ENCODE results near the gene MBTPS1. TPM values are rescaled to one million over a fixed set of nuclear protein-coding genes. Genes with fewer than 3 reads are reported as not detected.

Gene MBTPS1
- total RNA-seq, 2 donors from 2014 or later = 79.0 to 133 TPM

GRCh38 chr16:84018710-84019109, 98.0 kb downstream of the MBTPS1 start:
- Histone ChIP-seq H3K4me1 (replicated peaks) (no peaks in the 10 kb centered on the region), H3K9me3 (no peaks in the 10 kb centered on the region), H3K27ac (no peak overlapping the region), H3K4me3 (no peak overlapping the region), H3K36me3 (no peaks in the 10 kb centered on the region), H3K27me3 (replicated peaks; ENCODE audit: insufficient read depth) (no peaks in the 10 kb centered on the region)
- intact Hi-C loops (cut with DNase I) = no loop called here
- DNase-seq (ENCODE audit: low spot score) = no peak
- TF ChIP-seq POLR2AphosphoS5 (IDR thresholded peaks at IDR 0.05) (no peak), CTCF (IDR thresholded peaks at IDR 0.05) (no peak), POLR2A (IDR thresholded peaks at IDR 0.05) (no peak)
- 85% methylated on average over 4 of the region's 4 CpGs for WGBS

DNA sequence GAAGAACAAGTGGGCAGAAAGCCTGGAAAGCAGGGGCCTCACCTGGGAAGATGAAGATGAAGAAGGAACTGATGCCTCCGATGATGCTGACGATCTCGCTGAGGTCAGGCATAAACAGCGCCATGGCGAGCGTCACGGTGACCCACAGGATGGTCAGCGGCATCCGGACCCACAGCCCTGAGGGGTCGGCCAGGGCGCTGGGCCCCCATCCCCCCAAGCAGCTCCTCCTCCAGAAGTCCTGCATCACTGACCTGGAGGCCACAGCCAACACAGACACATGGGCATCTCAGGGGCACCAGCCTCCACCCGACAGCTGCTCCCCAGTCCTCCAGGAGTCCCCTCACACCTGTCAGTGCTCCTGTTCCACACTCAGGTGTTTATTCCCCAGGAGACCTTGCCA, 100.3 kb downstream of the MBTPS1 start:
- intact Hi-C loops (cut with DNase I) = no loop called here
- Histone ChIP-seq H3K27me3 (replicated peaks; ENCODE audit: insufficient read depth) (no peaks in the 10 kb centered on the region), H3K9me3 (no peaks in the 10 kb centered on the region), H3K4me1 (replicated peaks) (no peaks in the 10 kb centered on the region), H3K27ac (no peak overlapping the region), H3K36me3 (no peaks in the 10 kb centered on the region), H3K4me3 (no peak overlapping the region)
- TF ChIP-seq POLR2AphosphoS5 (IDR thresholded peaks at IDR 0.05) (no peak), CTCF (IDR thresholded peaks at IDR 0.05) (no peak), POLR2A (IDR thresholded peaks at IDR 0.05) (no peak)
- WGBS = 91% methylated on average over 12 of the region's 12 CpGs
- DNase-seq (ENCODE audit: low spot score) = no peak

DNA sequence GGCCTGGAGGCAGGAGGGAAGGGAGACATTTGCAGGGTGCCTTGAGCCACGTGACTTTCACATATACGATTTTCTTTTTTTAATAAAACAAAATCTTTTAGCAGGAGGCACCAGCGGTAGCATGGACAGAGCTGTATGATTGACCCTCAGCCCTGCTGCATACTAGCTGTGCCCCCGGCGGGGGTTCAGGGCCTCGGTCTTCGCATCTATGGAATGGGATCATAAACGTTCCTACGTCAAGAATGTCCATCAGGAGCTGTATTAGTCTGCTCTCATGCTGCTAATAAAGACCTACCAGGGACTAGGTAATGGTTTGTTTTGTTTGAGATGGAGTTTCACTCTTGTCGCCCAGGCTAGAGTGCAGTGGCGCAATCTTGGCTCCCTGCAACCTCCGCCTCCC, 101.3 kb downstream of the MBTPS1 start:
- no peaks in the 10 kb centered on the region for H3K27me3 ChIP-seq (replicated peaks; ENCODE audit: insufficient read depth)
- no peak for TF ChIP-seq POLR2A (IDR thresholded peaks at IDR 0.05)
- no peak for TF ChIP-seq POLR2AphosphoS5 (IDR thresholded peaks at IDR 0.05)
- no peak for TF ChIP-seq CTCF (IDR thresholded peaks at IDR 0.05)
- no peaks in the 10 kb centered on the region for H3K9me3 ChIP-seq
- DNase-seq (ENCODE audit: low spot score) = no peak
- H3K27ac ChIP-seq = no peak overlapping the region
- no peaks in the 10 kb centered on the region for H3K36me3 ChIP-seq
- intact Hi-C loops (cut with DNase I) = no loop called here
- H3K4me1 ChIP-seq (replicated peaks) = no peaks in the 10 kb centered on the region
- 81% methylated on average over 12 of the region's 12 CpGs for WGBS
- no peak overlapping the region for H3K4me3 ChIP-seq

DNA sequence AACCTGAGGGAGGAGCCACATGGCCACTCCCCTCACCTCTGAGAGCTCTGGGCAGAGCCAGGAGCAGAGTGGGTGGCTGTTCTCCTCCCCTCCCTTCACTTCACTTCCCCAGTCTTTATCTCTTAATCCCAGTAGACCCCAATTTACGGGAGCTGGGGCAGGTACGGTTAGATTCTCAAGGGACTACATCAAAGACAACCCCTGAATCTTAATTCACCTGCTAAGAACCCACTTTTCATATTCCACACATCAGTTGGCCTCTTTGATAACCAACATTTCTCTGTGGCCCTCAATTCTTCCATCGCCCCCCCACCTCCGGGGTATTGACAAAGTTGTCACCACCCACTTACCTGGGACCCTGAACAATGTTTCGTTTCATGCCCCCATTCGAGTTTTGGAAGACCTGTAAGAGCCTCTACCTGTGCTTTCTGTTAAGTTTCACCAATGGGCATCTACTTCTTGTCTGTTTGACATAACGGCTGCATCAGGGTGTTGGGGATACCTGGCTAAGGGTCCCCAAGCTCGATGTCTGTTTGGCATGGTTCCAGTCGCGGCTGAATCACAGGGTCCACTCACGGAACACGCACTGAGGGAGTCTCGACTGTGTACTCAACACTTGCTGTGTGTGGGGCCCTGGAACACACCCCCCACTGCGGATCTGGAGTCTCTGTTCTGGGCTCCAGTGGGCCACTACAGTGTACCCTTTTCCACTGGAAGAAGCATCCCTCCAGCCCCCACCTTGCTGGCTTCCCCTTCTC, 102.0 kb downstream of the MBTPS1 start:
- Histone ChIP-seq H3K27me3 (replicated peaks; ENCODE audit: insufficient read depth) (no peaks in the 10 kb centered on the region), H3K4me1 (replicated peaks) (no peaks in the 10 kb centered on the region), H3K27ac (no peak overlapping the region), H3K36me3 (no peaks in the 10 kb centered on the region), H3K4me3 (no peak overlapping the region), H3K9me3 (no peaks in the 10 kb centered on the region)
- intact Hi-C loops (cut with DNase I) = no loop called here
- 72% methylated on average over 14 of the region's 14 CpGs for WGBS
- TF ChIP-seq POLR2AphosphoS5 (IDR thresholded peaks at IDR 0.05) (no peak), POLR2A (IDR thresholded peaks at IDR 0.05) (no peak), CTCF (IDR thresholded peaks at IDR 0.05) (no peak)
- no peak for DNase-seq (ENCODE audit: low spot score)
